ENCODE data around the gene VWC2L.

GRCh38 chr2:214451516-214452275 is 40.8 kb downstream of the VWC2L start:
- no peak for TF ChIP-seq CTCF (IDR thresholded peaks at IDR 0.05; ENCODE audit: control extremely low read depth in 1 of 3, insufficient read depth in 1 of 3, low read depth in 1 of 3, low read length in 3 of 3)
- TF ChIP-seq KDM1A (IDR thresholded peaks at IDR 0.05; ENCODE audit: borderline replicate concordance, low read length): no peak
- no peak for TF ChIP-seq USF2 (IDR thresholded peaks at IDR 0.05; ENCODE audit: low read length)
- TF ChIP-seq MAX (IDR thresholded peaks at IDR 0.05): no peak

All from H1 (cell line).